Kidney (tissue), 14 donors: Measurements from ENCODE around the gene TACR2. TPM values are rescaled to one million over a fixed set of nuclear protein-coding genes. Genes with fewer than 3 reads are reported as not detected.

Experiments
- DNase-seq, 5 donors: peaks; one replicate each; pipeline ENCODE4 v3.0.0-alpha.2; 2013 to 2020
- FAIRE-seq: peaks from 2 replicates; lab custom pipeline; 2012; peaks lifted over from hg19 to GRCh38; lab: Jason Lieb, UNC
- H3K27ac ChIP-seq, 2 donors: one replicate each; pipeline ENCODE4 v1.7.0; 2013; ENCODE audit warnings: low read depth in 2 of 2, low read length in 2 of 2, inconsistent platforms in 1 of 2
- H3K27me3 ChIP-seq: one replicate; pipeline ENCODE4 v1.7.1; 2013; ENCODE audit warnings: low read length, inconsistent platforms; ENCODE audit not compliant: control insufficient read depth, insufficient read depth
- H3K36me3 ChIP-seq, 3 donors: one replicate each; pipeline versions ENCODE4 v1.7.0 to v1.7.1; 2013; ENCODE audit warnings: low read length in 3 of 3, control low read depth in 1 of 3, inconsistent platforms in 1 of 3; ENCODE audit not compliant: insufficient read depth in 3 of 3, control insufficient read depth in 2 of 3
- H3K4me1 ChIP-seq, 3 donors: one replicate each; pipeline versions ENCODE4 v1.7.0 to v1.7.1; 2013; ENCODE audit warnings: low read length in 3 of 3, inconsistent platforms in 1 of 3, low read depth in 1 of 3; ENCODE audit not compliant: control insufficient read depth in 2 of 3, insufficient read depth in 2 of 3
- H3K4me3 ChIP-seq, 3 donors: one replicate each; pipeline versions ENCODE4 v1.7.0 to v1.8.1; 2013; ENCODE audit warnings: low read length in 3 of 3, control low read depth in 1 of 3, inconsistent platforms in 1 of 3
- H3K9ac ChIP-seq, 3 donors: one replicate each; pipeline versions ENCODE4 v1.7.0 to v1.7.1; 2013; ENCODE audit warnings: low read length in 3 of 3, control low read depth in 1 of 3, inconsistent platforms in 1 of 3
- H3K9me3 ChIP-seq, 3 donors: one replicate each; pipeline versions ENCODE4 v1.7.0 to v1.7.1; 2013; ENCODE audit warnings: low read length in 3 of 3, control low read depth in 1 of 3, inconsistent platforms in 1 of 3; ENCODE audit not compliant: control insufficient read depth in 2 of 3, insufficient read depth in 1 of 3
- intact Hi-C: fragments of 100-400 bp; cut with DNase I; formaldehyde crosslinking; loops from one replicate; pipeline ENCODE4 v1.11.1; 2022
- polyA plus RNA-seq: library from polyadenylated mRNA; stranded (reverse); fragments of 350-450 nt; fragmentation: Illumina TruSeq; extraction: RNeasy Lipid Tissue Mini Kit (QIAGEN cat#74804); gene quantifications from one replicate; pipeline ENCODE4 v1.2.3, GENCODE V29; 2014; ENCODE audit warnings: low read depth, low replicate concordance; ENCODE audit not compliant: insufficient read depth
- total RNA-seq: library from RNA; stranded (reverse); fragmentation: NEBNext Ultra II Directional; extraction: Animal tissue kit (Norgen Biotek cat#: 25700); gene quantifications from one replicate; pipeline ENCODE4 v1.2.1, GENCODE V29; 2021
- TF ChIP-seq, protein P1 (sequence below): IDR thresholded peaks from 3 replicates; pipeline ENCODE4 v1.5.1; 2012; ENCODE audit warnings: mild to moderate bottlenecking, moderate library complexity, borderline replicate concordance; ENCODE audit not compliant: insufficient read depth; ENCODE audit errors: extremely low read depth
- donor health status: control.
- donor health status: control.
- donor health status: control.
- donor health status: control.
- donor health status: control.
- donor health status: DM: yes; HTN: yes; CAD: no.
- donor health status: Normal renal cell carcinoma (clear cell type).

The TACR2 gene
- total and polyA plus RNA-seq, 2 donors from 2014 or later, result 0.37 to 0.38 TPM

DNA sequence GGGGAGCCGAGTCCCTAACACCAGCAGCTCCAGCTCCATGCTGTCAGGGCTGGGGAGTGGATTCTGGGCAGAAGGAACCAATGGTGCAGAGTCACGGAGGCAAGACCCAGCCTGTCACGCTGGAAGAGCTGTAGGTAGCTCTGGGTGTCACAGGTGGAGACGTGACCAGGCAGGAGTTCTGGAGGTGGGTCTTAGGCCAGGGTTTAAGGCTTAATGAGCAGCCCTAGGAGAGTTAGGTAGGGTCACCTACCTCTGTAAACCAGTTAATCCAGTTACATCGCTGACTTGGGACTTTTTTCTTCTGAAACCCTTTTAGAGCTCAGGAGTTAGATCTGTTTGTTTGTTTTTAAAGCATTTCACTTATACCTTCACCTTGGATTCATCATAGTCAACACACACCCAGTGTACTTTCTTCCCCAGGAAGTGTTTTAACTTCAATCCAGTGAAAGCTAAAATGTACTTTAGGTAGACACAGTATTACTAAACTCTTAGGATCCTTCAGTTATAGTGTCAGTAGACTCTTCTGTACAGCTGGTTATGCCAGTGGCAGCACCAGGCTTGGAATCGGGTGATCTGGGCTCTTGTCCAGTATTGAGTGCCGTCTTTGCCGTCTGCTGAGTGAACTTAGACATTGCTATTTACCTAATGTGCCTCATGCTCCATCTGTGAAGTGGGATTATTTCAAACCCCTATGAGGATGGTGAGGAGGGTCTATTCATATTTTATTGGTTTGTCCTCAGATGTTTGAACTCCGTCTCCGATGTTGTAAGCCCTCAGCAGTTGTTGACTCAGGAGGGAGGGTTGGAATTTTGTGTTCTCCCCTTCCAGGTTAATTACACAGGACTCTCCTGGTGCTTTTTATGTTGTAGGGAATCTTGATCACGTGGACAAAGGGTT, 31.0 kb downstream of the TACR2 start:
- H3K27ac ChIP-seq, result no peak overlapping the region
- no peaks in the 10 kb centered on the region for H3K4me1 ChIP-seq
- intact Hi-C loops, result no loop called here
- H3K27me3 ChIP-seq, result no peaks in the 10 kb centered on the region
- DNase-seq, result no peak
- no peak for FAIRE-seq
- H3K9me3 ChIP-seq, result no peaks in the 10 kb centered on the region
- peaks cover 0 to 23% (median 21%) of the 10 kb centered on the region in 3 donors for H3K36me3 ChIP-seq
- H3K4me3 ChIP-seq, result no peak overlapping the region
- H3K9ac ChIP-seq, result no peak overlapping the region
- TF ChIP-seq, protein P1, sequence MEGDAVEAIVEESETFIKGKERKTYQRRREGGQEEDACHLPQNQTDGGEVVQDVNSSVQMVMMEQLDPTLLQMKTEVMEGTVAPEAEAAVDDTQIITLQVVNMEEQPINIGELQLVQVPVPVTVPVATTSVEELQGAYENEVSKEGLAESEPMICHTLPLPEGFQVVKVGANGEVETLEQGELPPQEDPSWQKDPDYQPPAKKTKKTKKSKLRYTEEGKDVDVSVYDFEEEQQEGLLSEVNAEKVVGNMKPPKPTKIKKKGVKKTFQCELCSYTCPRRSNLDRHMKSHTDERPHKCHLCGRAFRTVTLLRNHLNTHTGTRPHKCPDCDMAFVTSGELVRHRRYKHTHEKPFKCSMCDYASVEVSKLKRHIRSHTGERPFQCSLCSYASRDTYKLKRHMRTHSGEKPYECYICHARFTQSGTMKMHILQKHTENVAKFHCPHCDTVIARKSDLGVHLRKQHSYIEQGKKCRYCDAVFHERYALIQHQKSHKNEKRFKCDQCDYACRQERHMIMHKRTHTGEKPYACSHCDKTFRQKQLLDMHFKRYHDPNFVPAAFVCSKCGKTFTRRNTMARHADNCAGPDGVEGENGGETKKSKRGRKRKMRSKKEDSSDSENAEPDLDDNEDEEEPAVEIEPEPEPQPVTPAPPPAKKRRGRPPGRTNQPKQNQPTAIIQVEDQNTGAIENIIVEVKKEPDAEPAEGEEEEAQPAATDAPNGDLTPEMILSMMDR, result no peak

DNA sequence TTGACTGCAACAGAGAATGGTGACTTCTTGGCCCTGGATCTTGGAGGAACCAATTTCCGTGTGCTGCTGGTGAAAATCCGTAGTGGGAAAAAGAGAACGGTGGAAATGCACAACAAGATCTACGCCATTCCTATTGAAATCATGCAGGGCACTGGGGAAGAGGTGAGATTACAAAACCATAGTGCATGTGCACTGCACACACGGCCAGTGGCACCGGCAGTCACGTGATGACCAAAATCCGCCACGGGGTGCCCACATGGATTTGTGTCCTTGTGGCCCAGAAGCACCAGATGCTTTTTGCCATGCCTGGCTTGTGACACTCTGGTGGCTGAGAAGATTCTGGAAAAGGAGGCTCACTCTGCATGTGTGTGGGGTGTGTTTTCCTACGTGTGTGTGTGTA, 32.4 kb downstream of the TACR2 start:
- Histone ChIP-seq H3K4me3 (no peak overlapping the region), H3K4me1 (no peaks in the 10 kb centered on the region), H3K9me3 (no peaks in the 10 kb centered on the region), H3K27me3 (no peaks in the 10 kb centered on the region), H3K9ac (no peak overlapping the region), H3K27ac (no peak overlapping the region), H3K36me3 (peaks cover 3 to 35% (median 27%) of the 10 kb centered on the region in 3 donors)
- TF ChIP-seq, protein P1, result no peak
- DNase-seq (no peak), FAIRE-seq (no peak)
- intact Hi-C loops, result no loop called here

DNA sequence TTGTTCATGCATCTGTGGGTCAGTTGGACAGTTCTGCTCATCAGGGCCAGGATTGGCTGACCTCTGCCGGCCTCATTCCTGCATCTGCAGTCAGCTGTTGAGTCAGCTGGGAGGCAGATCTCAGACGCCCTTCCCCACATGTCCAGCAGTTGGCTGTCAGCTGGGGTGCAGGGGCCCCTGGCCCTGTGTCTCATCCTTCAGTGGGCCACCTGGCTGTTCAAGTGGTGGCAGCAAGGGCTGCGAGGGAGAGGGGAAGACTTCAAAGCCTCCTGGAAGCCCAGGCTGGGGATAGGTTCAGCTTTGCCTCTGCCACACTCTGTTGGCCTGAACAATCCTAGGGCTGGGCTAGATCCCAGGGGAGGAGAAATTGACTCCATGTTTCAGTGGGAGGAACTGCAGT, 33.2 kb downstream of the TACR2 start:
- Histone ChIP-seq H3K4me1 (no peaks in the 10 kb centered on the region), H3K27me3 (no peaks in the 10 kb centered on the region), H3K9me3 (no peaks in the 10 kb centered on the region), H3K36me3 (peaks cover 3 to 31% (median 23%) of the 10 kb centered on the region in 3 donors), H3K9ac (no peak overlapping the region), H3K27ac (no peak overlapping the region), H3K4me3 (no peak overlapping the region)
- FAIRE-seq (no peak), DNase-seq (no peak)
- TF ChIP-seq, protein P1, result no peak
- intact Hi-C loops, result no loop called here
